Tibial nerve (tissue), 4 donors: ENCODE results near the gene WNT11. TPM values are rescaled to one million over a fixed set of nuclear protein-coding genes. Genes with fewer than 3 reads are reported as not detected.

ENCODE experiments used
- DNase-seq, 2 donors: peaks; one replicate each; pipeline ENCODE4 v3.0.0-alpha.2; 2019; ENCODE audit warnings: low spot score in 2 of 2
- H3K27ac ChIP-seq, 4 donors: fragments of 200-600 bp; sonication (generic) in 3 of 4; one replicate each; pipeline ENCODE4 v1.5.1; 2017 to 2019; ENCODE audit warnings: mild to moderate bottlenecking in 1 of 4
- H3K27me3 ChIP-seq, 2 donors: fragments of 200-600 bp; sonication (generic) in 1 of 2; one replicate each; pipeline versions ENCODE4 v1.5.1 to v1.6.0; 2017 to 2019
- H3K36me3 ChIP-seq, 3 donors: fragments of 200-600 bp; sonication (generic); one replicate each; pipeline ENCODE4 v1.5.1; 2018 to 2019
- H3K4me1 ChIP-seq, 4 donors: fragments of 200-600 bp; sonication (generic) in 3 of 4; one replicate each; pipeline ENCODE4 v1.5.1; 2017 to 2019
- H3K4me3 ChIP-seq, 4 donors: fragments of 200-600 bp; sonication (generic) in 3 of 4; one replicate each; pipeline ENCODE4 v1.5.1; 2017 to 2019; ENCODE audit warnings: mild to moderate bottlenecking in 1 of 4, moderate library complexity in 1 of 4
- H3K9me3 ChIP-seq, 4 donors: fragments of 200-600 bp; sonication (generic) in 3 of 4; one replicate each; pipeline ENCODE4 v1.5.1; 2017 to 2019
- EP300 ChIP-seq, 2 donors: sonication (generic); formaldehyde crosslinking; IDR thresholded peaks; one replicate each; pipeline ENCODE4 v1.6.1; 2017; ENCODE audit warnings: antibody characterized with exemption in 2 of 2, mild to moderate bottlenecking in 1 of 2
- POLR2A ChIP-seq, 2 donors: fragments of 450-650 bp; IDR thresholded peaks; one replicate each; pipeline ENCODE4 v1.6.1; 2017; ENCODE audit warnings: antibody characterized with exemption in 2 of 2, mild to moderate bottlenecking in 2 of 2, moderate library complexity in 2 of 2
- WGBS, 2 donors: methylation state at CpG; one replicate each; pipeline ENCODE4 v1.1.5; 2018; 5-methylcytosine and 5-hydroxymethylcytosine counted together
- total RNA-seq, 4 donors: library from RNA; depleted of rRNA; stranded (reverse); fragments of >200 nt; gene quantifications; one replicate each; pipeline ENCODE4 v1.1.0, GENCODE V29; 2016
- TF ChIP-seq, protein P1 (sequence below), 5 experiments: fragments of 200-600 bp in 3 of 5; fragments of 450-650 bp in 2 of 5; sonication (generic) in 3 of 5; IDR thresholded peaks; one replicate each; pipeline ENCODE4 v1.5.1; 2016 to 2019; ENCODE audit warnings: antibody characterized with exemption in 5 of 5, mild to moderate bottlenecking in 3 of 5, moderate library complexity in 2 of 5

WNT11 gene
- total RNA-seq, 4 donors from 2014 or later: 14.2 to 65.7 (median 27.5) TPM

DNA sequence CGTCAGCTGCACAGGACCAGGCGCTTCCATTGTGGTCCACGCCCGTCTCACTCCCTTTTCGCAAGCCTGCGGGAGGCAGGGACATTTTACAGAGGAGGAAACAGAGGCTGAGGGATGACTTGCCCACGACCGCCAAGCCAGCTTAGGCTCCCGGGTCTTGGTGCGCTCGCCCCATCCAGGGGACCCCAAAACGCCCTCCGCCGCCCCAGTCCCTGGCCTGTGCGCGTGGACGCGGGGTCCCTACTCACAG, 300 bp downstream of the WNT11 start:
- WGBS, 2 donors: 0 to 18% methylated on average over 1 to 16 of the region's 18 CpGs
- peaks cover 0 to 55% of the 10 kb centered on the region in 2 donors for H3K27me3 ChIP-seq
- H3K36me3 ChIP-seq: no peaks in the 10 kb centered on the region
- no peaks in the 10 kb centered on the region for H3K9me3 ChIP-seq
- TF ChIP-seq, protein P1, sequence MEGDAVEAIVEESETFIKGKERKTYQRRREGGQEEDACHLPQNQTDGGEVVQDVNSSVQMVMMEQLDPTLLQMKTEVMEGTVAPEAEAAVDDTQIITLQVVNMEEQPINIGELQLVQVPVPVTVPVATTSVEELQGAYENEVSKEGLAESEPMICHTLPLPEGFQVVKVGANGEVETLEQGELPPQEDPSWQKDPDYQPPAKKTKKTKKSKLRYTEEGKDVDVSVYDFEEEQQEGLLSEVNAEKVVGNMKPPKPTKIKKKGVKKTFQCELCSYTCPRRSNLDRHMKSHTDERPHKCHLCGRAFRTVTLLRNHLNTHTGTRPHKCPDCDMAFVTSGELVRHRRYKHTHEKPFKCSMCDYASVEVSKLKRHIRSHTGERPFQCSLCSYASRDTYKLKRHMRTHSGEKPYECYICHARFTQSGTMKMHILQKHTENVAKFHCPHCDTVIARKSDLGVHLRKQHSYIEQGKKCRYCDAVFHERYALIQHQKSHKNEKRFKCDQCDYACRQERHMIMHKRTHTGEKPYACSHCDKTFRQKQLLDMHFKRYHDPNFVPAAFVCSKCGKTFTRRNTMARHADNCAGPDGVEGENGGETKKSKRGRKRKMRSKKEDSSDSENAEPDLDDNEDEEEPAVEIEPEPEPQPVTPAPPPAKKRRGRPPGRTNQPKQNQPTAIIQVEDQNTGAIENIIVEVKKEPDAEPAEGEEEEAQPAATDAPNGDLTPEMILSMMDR (IDR thresholded peaks at IDR 0.05): no peak
- no peak for DNase-seq
- peaks cover 0 to 51% (median 45%) of the 10 kb centered on the region in 4 donors for H3K4me1 ChIP-seq
- no peak overlapping the region for H3K27ac ChIP-seq
- H3K4me3 ChIP-seq: peak overlapping the region; percentile 42 to 62 (median 52)

DNA sequence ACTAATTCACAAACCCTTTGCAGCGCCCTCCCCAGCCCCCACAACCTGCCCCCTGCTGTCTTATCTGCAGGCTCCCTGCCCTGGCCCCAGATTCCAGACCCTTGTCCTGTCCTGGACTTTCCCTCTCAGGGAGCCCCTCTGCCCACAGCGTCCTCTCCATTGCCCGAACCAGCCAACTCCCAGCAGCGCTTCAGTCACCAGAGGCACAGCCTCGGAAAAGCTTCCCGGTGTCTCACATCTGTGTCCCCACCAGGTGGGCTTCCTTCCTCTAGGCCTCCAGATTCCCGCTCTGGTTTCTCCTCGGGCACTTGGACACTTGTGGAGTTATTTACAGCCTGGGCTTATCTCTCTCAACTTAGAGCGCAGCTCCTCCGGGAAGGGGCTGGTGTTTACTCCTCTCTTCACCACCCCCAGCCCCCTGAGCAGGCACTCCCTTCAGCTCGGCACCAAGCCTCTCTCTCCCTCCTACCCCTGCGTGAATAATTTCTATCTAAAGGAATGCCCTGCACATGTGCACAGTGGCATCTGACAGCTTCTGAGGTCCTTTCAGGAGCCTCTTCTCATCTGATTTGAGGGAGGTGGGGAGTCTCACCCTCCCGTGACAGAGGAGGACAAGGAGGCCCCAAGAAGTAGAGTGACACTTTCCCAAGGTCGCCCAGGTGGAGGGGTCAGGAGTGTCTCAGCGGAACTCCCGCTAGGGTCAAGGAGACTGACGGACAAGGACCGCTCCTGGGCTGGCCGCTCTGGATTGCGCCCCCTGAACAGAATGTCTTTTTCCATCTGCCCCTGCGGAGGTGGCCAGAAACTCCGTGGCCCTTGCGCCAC, 838 bp downstream of the WNT11 start:
- no peak for TF ChIP-seq POLR2A (IDR thresholded peaks at IDR 0.05)
- TF ChIP-seq, protein P1 (IDR thresholded peaks at IDR 0.05): no peak
- no peak for TF ChIP-seq EP300 (IDR thresholded peaks at IDR 0.05)
- no peak overlapping the region for H3K27ac ChIP-seq
- no peak for DNase-seq
- peaks cover 0 to 46% (median 44%) of the 10 kb centered on the region in 4 donors for H3K4me1 ChIP-seq
- peaks cover 0 to 52% of the 10 kb centered on the region in 2 donors for H3K27me3 ChIP-seq
- H3K9me3 ChIP-seq: no peaks in the 10 kb centered on the region
- H3K4me3 ChIP-seq: peak overlapping the region in 3 of 4 donors; percentile 44 to 62 (median 59)
- 38 to 53% methylated on average over 14 to 23 of the region's 23 CpGs for WGBS, 2 donors
- H3K36me3 ChIP-seq: no peaks in the 10 kb centered on the region

DNA sequence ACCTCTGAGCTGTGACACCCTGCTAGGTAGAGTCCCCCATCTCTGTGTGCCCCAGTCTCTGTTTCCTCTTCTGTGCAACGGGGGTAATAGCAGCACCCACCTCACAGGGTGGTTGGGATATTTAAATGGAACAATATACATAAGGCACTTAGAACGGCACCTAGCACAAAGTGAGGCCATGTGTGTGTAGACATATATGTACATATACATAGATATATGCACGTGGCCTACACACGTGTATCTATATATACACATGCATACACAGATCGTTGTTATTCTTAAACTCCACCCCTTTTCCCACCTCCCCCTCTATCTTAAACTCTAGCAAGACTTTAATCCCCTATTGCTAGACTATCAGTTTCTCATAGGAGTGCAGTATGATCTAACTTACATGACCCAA, 2.4 kb downstream of the WNT11 start:
- WGBS, 2 donors: 82 to 89% methylated on average over 5 of the region's 5 CpGs

DNA sequence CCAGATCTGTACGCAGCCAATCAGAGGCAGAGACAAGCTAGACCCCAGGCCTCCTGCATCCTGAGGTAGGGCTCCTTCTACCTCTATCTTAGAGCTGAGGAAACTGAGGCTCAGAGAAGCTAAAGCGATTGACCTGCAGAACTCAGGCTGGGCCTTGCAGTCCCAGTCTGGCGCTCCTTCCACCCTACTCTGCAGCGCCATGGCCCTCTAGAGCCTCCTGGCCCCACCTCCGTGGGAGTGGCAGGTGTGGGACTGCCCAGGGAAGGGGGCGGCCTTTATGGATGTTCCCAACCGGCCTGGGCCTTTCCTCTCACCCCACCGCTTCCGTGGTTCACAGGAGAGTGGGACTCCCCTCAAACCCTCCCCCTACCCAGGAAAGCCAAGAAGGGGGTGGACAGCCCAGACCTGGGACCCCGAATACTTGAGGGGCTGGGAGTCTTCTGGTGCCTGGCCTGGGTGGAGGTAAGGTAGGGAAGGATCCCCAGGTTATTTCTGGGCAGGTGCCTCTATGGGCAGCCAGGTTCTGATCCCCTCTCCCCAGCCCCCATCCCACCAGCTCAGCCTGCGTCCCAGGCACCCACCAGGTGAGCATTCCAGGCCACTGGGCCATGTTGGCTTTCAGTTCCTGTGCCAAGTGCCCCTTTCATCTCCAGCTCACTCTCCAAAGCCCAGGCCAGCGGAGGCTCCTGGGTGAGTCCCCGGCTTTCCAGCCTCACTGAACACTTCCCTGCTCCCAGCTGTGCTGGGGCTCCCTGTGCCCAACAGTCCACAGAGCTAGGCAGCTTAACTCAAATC, 3.0 kb downstream of the WNT11 start:
- Histone ChIP-seq H3K4me1 (peaks cover 0 to 26% (median 24%) of the 10 kb centered on the region in 4 donors), H3K9me3 (no peaks in the 10 kb centered on the region), H3K27me3 (peaks cover 0 to 35% of the 10 kb centered on the region in 2 donors), H3K4me3 (no peak overlapping the region), H3K27ac (no peak overlapping the region), H3K36me3 (no peaks in the 10 kb centered on the region)
- no peak for DNase-seq
- WGBS, 2 donors: 82 to 93% methylated on average over 6 to 11 of the region's 13 CpGs
- TF ChIP-seq EP300 (IDR thresholded peaks at IDR 0.05) (no peak), POLR2A (IDR thresholded peaks at IDR 0.05) (no peak)
- TF ChIP-seq, protein P1 (IDR thresholded peaks at IDR 0.05): no peak

More for the DNA sequence above, 2.4 kb downstream of the WNT11 start:
- TF ChIP-seq, protein P1 (IDR thresholded peaks at IDR 0.05): no peak
- TF ChIP-seq POLR2A (IDR thresholded peaks at IDR 0.05) (no peak), EP300 (IDR thresholded peaks at IDR 0.05) (no peak)
- Histone ChIP-seq H3K9me3 (no peaks in the 10 kb centered on the region), H3K4me3 (no peak overlapping the region), H3K27ac (no peak overlapping the region), H3K36me3 (no peaks in the 10 kb centered on the region), H3K4me1 (peaks cover 0 to 30% (median 30%) of the 10 kb centered on the region in 4 donors), H3K27me3 (peaks cover 0 to 40% of the 10 kb centered on the region in 2 donors)
- no peak for DNase-seq
